ENCODE measurements around the gene AWAT1.
"Not testable (repeated sequence)": the region's sequence is repeated elsewhere in the genome, so short reads cannot be mapped to it uniquely, and the experiment has no call there.

Gene AWAT1

GRCh38 chrX:70234355-70234754, at the start of gene AWAT1:
AWAT1 (plus strand) TSS chrX:70234655; CDS start chrX:70234696, 41 bp downstream.
- no peak for DNase-seq

DNA sequence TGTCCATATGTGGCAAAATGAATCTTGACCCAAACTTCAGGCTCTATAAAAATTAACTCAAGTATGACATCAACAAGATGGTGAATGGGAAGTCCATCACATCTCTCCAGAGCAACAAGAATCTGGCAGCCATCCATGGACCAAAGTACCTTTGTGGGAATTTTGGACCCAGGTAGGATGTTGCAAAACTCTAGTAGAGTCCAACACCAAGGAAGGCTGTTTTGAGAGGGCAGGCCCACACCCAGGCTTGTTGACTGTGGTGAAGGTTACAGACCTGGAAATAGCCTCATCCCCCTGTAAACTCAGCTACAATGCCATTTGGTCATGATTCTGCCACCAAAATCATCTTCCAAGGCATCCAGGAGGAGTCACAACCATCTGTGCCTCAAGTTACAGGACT, 44.2 kb upstream of the AWAT1 start:
- no peak for DNase-seq

DNA sequence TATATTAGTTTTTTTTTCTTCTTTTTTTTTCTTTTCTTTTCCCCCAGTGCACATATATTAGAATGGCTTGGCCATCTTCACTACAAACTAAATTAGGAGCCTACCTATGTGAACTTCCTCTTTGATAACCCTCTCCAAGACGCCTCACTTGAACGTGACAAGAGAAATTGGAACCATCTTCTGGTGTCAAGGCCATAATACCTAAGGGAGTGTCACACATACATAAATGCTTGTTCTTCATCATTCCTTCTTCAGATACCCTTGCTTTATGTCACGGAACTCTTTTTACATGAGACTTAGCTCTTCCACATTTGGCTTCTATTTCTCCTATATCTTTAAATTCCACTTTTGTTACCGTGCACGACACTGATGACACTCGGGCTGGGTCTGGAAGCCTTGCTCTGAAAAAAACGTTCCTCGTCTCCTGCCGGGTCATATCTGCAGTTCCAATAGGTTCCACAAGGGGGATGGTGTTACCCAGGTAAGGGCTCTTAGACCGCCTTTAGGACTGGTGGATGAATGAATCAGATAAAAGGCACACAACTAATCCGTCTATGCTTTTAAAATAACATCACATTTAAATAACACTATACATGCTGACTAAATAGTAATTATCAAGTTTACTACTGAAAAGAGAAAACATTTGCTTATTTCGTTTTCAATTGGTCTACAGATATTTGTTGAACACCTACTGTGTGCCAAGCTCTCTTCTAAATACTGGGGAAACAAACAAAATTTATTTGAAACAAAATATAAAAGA, 37.3 kb upstream of the AWAT1 start:
- peak; percentile 44 to 56 for DNase-seq

- no peak for DNase-seq
These were observed 32.7 kb upstream of the AWAT1 start for GRCh38 chrX:70201732-70202131.

DNA sequence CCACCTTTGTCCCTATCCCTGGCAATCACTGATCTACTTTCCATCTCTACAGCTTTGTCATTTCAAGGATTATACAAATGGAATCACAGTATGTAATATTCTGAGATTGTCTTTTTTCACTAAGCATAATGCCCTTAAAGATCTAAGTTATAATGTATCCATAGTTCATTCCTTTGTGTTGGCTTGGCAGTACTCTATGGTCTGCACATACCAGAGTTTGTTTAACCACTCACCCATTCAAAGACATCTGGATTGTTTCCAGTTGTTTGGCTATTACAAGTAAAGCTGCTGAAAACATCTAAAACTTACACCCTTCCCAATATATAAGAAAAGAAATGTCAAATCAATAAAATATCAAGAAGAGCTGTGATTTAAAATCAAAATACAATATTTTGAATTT, 26.0 kb upstream of the AWAT1 start:
- no peak for DNase-seq

GRCh38 chrX:70209570-70209969, 24.9 kb upstream of the AWAT1 start:
- not testable (repeated sequence) for DNase-seq

DNA sequence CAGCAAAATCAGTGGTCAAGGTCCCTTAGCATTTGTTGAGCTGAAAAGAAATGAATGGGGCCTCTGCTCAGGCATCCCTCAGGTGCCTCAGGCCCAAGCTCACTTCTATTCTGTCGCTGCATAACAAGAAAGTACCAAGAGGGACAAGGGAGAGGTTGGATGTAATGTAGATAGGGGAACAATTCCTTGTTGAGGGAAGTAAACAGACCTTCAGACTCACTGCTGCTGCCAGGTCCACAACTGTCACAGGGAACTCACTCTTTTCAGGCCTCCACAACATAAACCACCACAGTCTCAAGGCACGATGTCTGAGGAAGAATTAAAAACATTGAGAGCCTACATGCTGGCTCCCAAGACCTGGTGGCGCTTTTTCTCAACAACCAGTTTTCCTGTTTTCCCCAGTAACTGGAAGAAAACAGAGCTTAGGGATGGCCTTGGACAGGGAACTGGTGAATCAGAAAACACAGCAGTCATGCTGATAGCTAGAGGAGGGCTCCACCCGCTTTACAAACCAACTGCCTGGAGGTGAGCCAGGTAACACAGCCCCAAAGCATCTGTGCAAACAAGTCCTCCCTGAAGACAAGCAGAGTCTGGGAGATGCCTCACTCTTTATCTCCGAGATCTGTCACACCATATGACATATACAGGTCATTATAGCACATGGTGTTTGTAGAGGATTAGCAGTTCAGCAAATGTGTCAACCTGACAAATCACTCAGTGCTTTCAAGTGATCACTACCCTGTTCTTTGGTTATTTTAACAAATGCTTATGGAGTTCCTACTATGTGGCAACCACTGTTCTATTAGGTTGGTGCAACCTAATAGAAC, 14.3 kb upstream of the AWAT1 start:
- no peak for DNase-seq

DNA sequence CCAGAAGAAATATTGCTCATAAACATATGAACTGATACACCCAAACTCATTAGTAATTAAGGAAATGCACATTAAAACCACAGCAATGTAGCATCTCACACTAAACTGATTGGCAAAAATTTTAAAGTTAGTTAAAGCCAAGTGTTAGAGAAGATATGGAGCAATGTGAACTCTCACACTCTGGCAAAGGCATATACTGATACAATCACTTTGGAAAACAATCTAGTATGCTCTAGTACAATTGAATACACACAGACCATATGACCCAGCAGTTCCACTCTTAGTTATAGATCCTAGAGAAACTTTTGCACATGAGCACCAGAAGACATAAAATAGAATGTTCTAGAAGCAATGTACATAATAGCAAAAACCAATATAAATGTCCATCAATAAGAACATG, 8.4 kb upstream of the AWAT1 start:
- DNase-seq = no peak

GRCh38 chrX:70226687-70227086, 7.8 kb upstream of the AWAT1 start:
- DNase-seq = no peak

DNA sequence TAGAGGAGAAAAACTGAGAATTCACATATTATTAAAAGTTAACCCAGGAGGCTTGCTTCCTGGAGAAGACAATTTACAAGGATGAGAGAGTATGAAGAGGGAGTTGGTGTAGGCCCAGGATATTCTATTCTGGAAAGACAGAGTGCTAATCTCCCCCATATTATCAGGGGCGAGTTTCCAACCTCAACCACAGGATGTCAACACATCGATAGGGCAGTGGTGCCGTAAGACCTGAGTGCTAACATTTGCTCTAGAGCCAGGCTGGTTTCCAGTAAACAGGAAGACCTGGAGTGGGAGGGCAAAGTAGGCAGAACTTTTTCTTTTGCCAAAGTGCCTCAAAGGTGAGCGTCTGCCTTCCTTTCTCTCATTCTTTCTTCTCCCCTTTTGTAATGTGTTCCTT, 2.8 kb upstream of the AWAT1 start:
- DNase-seq = no peak

DNA sequence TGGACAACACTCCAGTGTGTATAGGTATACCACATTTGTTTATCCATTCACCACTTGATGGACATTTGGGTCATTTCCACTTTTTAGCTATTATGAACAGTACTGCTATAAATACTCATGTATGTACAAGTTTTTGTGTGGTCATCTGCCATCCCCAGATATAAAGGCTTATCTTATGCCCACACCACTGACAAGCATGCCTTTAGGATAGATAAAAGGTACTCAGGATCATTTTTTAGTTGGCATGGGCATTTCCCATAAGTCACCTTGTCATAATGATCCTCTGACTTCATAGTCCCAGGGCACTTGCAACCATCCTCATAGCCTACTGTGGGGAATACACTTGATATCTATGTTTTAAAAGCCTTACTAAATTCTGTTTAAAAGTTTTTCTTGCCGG, 6.3 kb downstream of the AWAT1 start:
- DNase-seq = no peak

GRCh38 chrX:70241501-70241900, 7.0 kb downstream of the AWAT1 start:
- no peak for DNase-seq

DNA sequence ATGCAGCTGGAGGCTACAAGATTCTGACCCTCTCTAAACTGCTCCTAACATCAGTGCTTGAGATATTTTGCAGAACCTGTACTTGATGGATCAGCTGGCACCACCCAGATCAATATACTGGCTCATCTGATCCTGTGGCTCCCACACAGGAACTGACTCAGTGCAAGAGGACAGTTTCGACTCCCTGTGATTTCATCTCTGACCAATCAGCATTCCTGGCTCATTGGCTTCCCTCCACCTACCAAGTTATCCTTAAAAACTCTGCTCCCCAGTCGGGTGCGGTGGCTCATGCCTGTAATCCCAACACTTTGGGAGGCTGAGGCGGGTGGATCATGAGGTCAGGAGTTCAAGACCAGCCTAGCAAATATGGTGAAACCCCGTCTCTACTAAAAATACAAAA, 9.1 kb downstream of the AWAT1 start:
- not testable (repeated sequence) for DNase-seq

- DNase-seq = no peak
These were observed 10.4 kb downstream of the AWAT1 start for GRCh38 chrX:70244881-70245280.

DNA sequence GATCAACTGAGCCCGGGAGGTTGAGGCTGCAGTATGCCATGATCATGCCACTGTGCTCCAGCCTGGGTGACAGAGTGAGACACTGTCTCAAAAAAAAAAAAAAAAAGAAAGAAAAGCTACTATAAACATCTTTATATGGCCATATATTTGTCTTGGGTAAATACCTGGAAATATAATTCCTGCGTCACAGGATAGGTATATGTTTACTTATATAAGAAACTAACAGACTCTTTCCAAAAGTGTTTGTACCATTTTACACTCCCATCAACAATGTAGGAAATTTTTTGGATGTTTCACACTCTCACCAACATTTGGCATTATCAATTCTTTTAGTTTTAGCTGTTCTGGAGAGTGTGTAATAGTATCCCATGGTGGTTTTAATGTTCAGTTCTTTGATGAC, 12.8 kb downstream of the AWAT1 start:
- DNase-seq = no peak

- no peak for DNase-seq
These were observed 18.0 kb downstream of the AWAT1 start for GRCh38 chrX:70252491-70252890.

DNA sequence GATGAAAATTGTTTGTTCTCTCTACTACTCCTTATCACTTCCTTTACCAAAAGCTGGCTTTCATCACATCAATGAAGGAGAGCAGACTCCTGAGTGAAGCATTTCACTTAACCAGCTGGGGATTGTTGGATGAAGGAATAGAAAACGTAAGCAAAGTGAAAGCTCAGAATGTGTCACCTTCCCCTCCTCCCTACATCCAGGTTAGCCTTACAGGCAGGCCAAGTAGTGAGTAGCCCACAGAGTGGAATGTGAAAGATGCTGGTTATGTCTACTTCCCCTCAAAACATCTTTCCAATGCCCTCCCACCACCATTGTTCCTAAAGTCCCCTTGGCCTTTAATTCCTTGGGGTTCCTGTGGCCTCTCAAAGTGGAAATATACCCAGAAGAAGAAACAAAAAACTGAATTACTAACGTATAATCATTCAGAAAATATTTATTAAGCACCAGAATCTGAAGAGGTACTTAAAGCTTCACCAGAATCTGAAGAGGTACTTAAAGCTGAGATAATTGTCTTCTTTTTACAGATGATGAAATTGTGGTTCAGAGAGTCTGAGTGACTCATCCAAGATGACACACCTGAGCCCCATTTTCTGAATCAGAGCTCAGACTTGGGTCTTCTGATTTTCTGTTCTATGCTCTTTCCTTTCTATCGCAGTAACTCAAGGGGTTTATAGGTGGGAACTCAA, 19.1 kb downstream of the AWAT1 start:
- DNase-seq = no peak

- no peak for DNase-seq
These were observed 19.6 kb downstream of the AWAT1 start for GRCh38 chrX:70254063-70254400.

DNA sequence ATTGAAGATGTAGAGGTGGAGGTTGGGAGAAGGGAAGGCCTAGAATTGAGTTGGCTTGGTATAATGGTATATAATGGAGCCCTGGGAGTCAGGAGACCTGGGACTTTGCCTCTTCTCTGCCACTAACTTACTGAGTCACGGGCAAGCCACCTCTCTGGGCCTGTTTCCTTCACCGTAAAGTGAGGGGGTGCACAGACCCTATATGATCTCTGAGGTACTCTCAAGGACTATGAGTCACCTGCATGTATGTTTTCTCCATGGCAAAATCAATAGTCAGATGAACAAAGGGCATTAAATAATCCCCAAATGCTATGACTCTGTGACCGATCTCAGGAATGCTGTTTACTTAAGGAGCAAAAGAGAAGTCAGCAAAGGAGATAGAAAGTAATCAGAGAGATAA, 20.5 kb downstream of the AWAT1 start:
- no peak for DNase-seq

- DNase-seq = no peak
These were observed 21.0 kb downstream of the AWAT1 start for GRCh38 chrX:70255452-70255851.

DNA sequence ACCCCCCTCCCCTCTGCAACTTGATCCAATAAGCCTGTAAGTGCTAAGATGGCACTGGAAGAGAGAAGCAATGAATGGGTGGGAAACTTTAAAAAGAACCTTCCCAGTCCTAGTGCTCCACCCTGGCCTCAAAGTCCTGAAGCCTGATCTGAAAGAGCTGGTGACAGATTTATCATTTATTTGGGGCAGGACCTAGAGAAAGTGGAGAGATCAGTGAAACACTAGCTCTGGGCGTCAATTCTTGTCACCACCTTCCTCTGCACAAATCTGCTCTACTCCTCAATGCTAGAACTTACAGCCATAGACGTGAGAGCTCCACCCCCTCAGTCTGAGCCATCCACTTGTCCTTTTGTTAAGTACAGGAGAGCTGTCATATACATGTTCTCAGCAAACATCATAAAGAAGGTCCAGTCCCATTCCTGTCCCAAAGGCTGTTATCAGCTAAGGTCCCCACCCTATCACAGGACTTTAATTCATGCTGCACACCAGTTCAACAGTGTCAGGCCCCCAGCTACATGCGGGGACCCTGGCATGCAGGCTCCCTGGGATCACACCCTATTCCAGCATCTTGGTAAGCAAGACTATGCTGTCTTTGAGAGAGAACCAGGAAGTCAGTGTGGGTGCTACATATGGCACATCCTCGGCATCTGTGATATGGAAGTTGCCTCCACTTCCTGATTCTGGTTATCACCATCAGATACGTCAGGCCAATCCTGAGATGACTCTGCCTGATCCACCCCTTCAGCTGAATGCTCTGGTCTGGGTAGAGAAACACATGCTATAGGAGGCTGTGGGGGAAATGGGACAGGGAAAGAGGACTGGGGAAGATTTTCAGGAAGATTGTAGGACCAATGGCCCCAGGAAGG, 23.2 kb downstream of the AWAT1 start:
- no peak for DNase-seq

GRCh38 chrX:70260104-70260503, 25.6 kb downstream of the AWAT1 start, which contains the start of gene P2RY4:
P2RY4 (minus strand) TSS chrX:70260204; CDS start chrX:70259624, 580 bp downstream.
- no peak for DNase-seq
